ENCODE measurements around the gene MVB12B. TPM values are rescaled to one million over a fixed set of nuclear protein-coding genes. Genes with fewer than 3 reads are reported as not detected.

Gene MVB12B
- total RNA-seq, 4 donors from 2014 or later = 2.1 to 39.2 (median 22.2) TPM

- intact Hi-C loops (cut with DNase I; ENCODE audit: low total_unique reads) = no loop called here
- Histone ChIP-seq H3K36me3 (no peaks in the 10 kb centered on the region), H3K27ac (no peak overlapping the region), H3K9me3 (no peaks in the 10 kb centered on the region), H3K27me3 (peaks cover 0 to 20% of the 10 kb centered on the region in 2 donors), H3K4me3 (no peak overlapping the region), H3K4me1 (no peaks in the 10 kb centered on the region)
- no peak for TF ChIP-seq POLR2A (IDR thresholded peaks at IDR 0.05)
- DNase-seq = no peak
Measured at GRCh38 chr9:126513159-126514036, 186.8 kb downstream of the MVB12B start.

- no peak overlapping the region for H3K27ac ChIP-seq
- H3K9me3 ChIP-seq = no peaks in the 10 kb centered on the region
- H3K4me1 ChIP-seq = no peaks in the 10 kb centered on the region
- intact Hi-C loops (cut with DNase I; ENCODE audit: low total_unique reads) = no loop called here
- TF ChIP-seq POLR2A (IDR thresholded peaks at IDR 0.05) = no peak
- peak in 3 of 4 experiments; percentile 18 to 35 (median 18) for TF ChIP-seq CTCF (IDR thresholded peaks at IDR 0.05)
- no peaks in the 10 kb centered on the region for H3K36me3 ChIP-seq
- H3K4me3 ChIP-seq = no peak overlapping the region
- DNase-seq = peak in 1 of 2 donors; percentile 61
- H3K27me3 ChIP-seq = peaks cover 0 to 29% of the 10 kb centered on the region in 2 donors
Measured at GRCh38 chr9:126514037-126514821, 187.6 kb downstream of the MVB12B start.

- Histone ChIP-seq H3K4me3 (no peak overlapping the region), H3K36me3 (no peaks in the 10 kb centered on the region), H3K9me3 (no peaks in the 10 kb centered on the region), H3K4me1 (no peaks in the 10 kb centered on the region), H3K27me3 (peaks cover 0 to 36% of the 10 kb centered on the region in 2 donors), H3K27ac (no peak overlapping the region)
- intact Hi-C loops (cut with DNase I; ENCODE audit: low total_unique reads) = no loop called here
- TF ChIP-seq CTCF (IDR thresholded peaks at IDR 0.05) (no peak), POLR2A (IDR thresholded peaks at IDR 0.05) (no peak)
- DNase-seq = no peak
Measured at GRCh38 chr9:126515001-126515872, 188.6 kb downstream of the MVB12B start.

- Histone ChIP-seq H3K36me3 (no peaks in the 10 kb centered on the region), H3K4me1 (no peaks in the 10 kb centered on the region), H3K9me3 (no peaks in the 10 kb centered on the region), H3K4me3 (no peak overlapping the region), H3K27me3 (peaks cover 0 to 41% of the 10 kb centered on the region in 2 donors), H3K27ac (no peak overlapping the region)
- no peak for TF ChIP-seq POLR2A (IDR thresholded peaks at IDR 0.05)
- intact Hi-C loops (cut with DNase I; ENCODE audit: low total_unique reads) = no loop called here
- DNase-seq = no peak
Measured at GRCh38 chr9:126515873-126516505, 189.4 kb downstream of the MVB12B start.

- intact Hi-C loops (cut with DNase I; ENCODE audit: low total_unique reads) = no loop called here
Measured at GRCh38 chr9:126516561-126516935, 189.9 kb downstream of the MVB12B start.

More at GRCh38 chr9:126516561-126516935, 189.9 kb downstream of the MVB12B start:
- Histone ChIP-seq H3K9me3 (no peaks in the 10 kb centered on the region), H3K27me3 (peaks cover 0 to 41% of the 10 kb centered on the region in 2 donors), H3K27ac (no peak overlapping the region), H3K4me1 (no peaks in the 10 kb centered on the region), H3K4me3 (no peak overlapping the region), H3K36me3 (no peaks in the 10 kb centered on the region)
- no peak for DNase-seq
- TF ChIP-seq CTCF (IDR thresholded peaks at IDR 0.05) (no peak), POLR2A (IDR thresholded peaks at IDR 0.05) (no peak)
